CD4-positive, alpha-beta T cell (primary cell): ENCODE results near the gene FNDC3B. TPM values are rescaled to one million over a fixed set of nuclear protein-coding genes. Genes with fewer than 3 reads are reported as not detected.

ENCODE experiments used
- ATAC-seq: fragments of 200-7000 bp; cut with Tn5 transposase; one replicate; pipeline ENCODE4 v1.10.0; 2022; ENCODE audit warnings: mild to moderate bottlenecking; ENCODE audit not compliant: poor library complexity
- CTCF ChIA-PET: fragments of 350-600 bp; sonication (Branson Sonifier 250); formaldehyde crosslinking; loops from one replicate; lab custom pipeline; 2021; ENCODE audit warnings: antibody characterized with exemption, inconsistent platforms; lab: Charles Lee
- POLR2A ChIA-PET: fragments of 350-600 bp; sonication (Branson Sonifier 250); formaldehyde crosslinking; loops from one replicate; lab custom pipeline; 2021; ENCODE audit warnings: antibody characterized with exemption, inconsistent platforms; lab: Charles Lee
- DNase-seq, 14 experiments: peaks; one replicate each; pipeline ENCODE4 v3.0.0-alpha.2; 2013 to 2020; ENCODE audit warnings: mixed read lengths in 2 of 14
- H3K27ac ChIP-seq, 2 donors: one replicate each; pipeline versions ENCODE4 v1.5.1 to v1.7.0; 2013; ENCODE audit warnings: low read length in 2 of 2, low read depth in 1 of 2, mild to moderate bottlenecking in 1 of 2
- H3K27me3 ChIP-seq, 2 experiments: 1 replicate in 1 of 2; 2 replicates in 1 of 2; pipeline versions ENCODE4 v1.6.1 to v1.7.0; 2013; ENCODE audit warnings: low read length in 2 of 2, control low read depth in 1 of 2, mild to moderate bottlenecking in 1 of 2, moderate library complexity in 1 of 2; ENCODE audit not compliant: insufficient read depth in 2 of 2, control insufficient read depth in 1 of 2
- H3K36me3 ChIP-seq: one replicate; pipeline ENCODE4 v1.6.1; 2013; ENCODE audit warnings: low read length, control low read depth; ENCODE audit not compliant: insufficient read depth
- H3K4me1 ChIP-seq: one replicate; pipeline ENCODE4 v1.6.1; 2013; ENCODE audit warnings: low read length, control low read depth; ENCODE audit not compliant: insufficient read depth
- H3K4me3 ChIP-seq: one replicate; pipeline ENCODE4 v1.5.1; 2013; ENCODE audit warnings: mild to moderate bottlenecking, low read length, moderate library complexity
- H3K9me3 ChIP-seq, 2 experiments: 1 replicate in 1 of 2; 2 replicates in 1 of 2; pipeline versions ENCODE4 v1.6.1 to v1.7.0; 2013; ENCODE audit warnings: low read length in 2 of 2, mild to moderate bottlenecking in 2 of 2, control low read depth in 1 of 2, moderate library complexity in 1 of 2; ENCODE audit not compliant: control insufficient read depth in 1 of 2, insufficient read depth in 1 of 2
- H3K27ac Mint-ChIP-seq: one replicate; pipeline ENCODE4 v1.8.0; 2020; ENCODE audit warnings: mixed read lengths
- H3K27me3 Mint-ChIP-seq: one replicate; pipeline ENCODE4 v1.8.0; 2021; ENCODE audit warnings: mixed read lengths
- H3K36me3 Mint-ChIP-seq: one replicate; pipeline ENCODE4 v1.8.0; 2021; ENCODE audit warnings: low read depth, mixed read lengths
- H3K4me1 Mint-ChIP-seq: one replicate; pipeline ENCODE4 v1.8.0; 2021; ENCODE audit warnings: low read depth, mixed read lengths
- H3K4me3 Mint-ChIP-seq: one replicate; pipeline ENCODE4 v1.8.0; 2020; ENCODE audit warnings: mild to moderate bottlenecking, mixed read lengths
- H3K9me3 Mint-ChIP-seq: one replicate; pipeline ENCODE4 v1.8.0; 2020; ENCODE audit warnings: mixed read lengths
- intact Hi-C, 2 experiments: fragments of 100-400 bp; cut with DNase I in 1 of 2; cut with micrococcal nuclease in 1 of 2; formaldehyde crosslinking; loops; one replicate each; pipeline versions ENCODE4 v1.15.1 to v1.9.0; 2023 to 2025; cut with DNase I, micrococcal nuclease
- total RNA-seq, 174 experiments: library from RNA in 2 of 174; stranded (reverse) in 2 of 174; gene quantifications; one replicate each; pipeline ENCODE4 v1.2.3 and lab custom pipeline; 2021 to 2026
- TF ChIP-seq, protein P1 (sequence below): fragments of 200-600 bp; IDR thresholded peaks from one replicate; pipeline ENCODE4 v1.8.0; 2022; ENCODE audit warnings: antibody characterized with exemption, mild to moderate bottlenecking

The FNDC3B gene
- total RNA-seq, 2 experiments from 2014 or later, result 26.1 to 28.7 TPM

- CTCF ChIA-PET, result no interaction called here
- H3K27me3 ChIP-seq, result peaks cover 47 to 71% of the 10 kb centered on the region in 2 experiments
Measured at GRCh38 chr3:172448661-172449465, 409.5 kb downstream of the FNDC3B start.

DNA sequence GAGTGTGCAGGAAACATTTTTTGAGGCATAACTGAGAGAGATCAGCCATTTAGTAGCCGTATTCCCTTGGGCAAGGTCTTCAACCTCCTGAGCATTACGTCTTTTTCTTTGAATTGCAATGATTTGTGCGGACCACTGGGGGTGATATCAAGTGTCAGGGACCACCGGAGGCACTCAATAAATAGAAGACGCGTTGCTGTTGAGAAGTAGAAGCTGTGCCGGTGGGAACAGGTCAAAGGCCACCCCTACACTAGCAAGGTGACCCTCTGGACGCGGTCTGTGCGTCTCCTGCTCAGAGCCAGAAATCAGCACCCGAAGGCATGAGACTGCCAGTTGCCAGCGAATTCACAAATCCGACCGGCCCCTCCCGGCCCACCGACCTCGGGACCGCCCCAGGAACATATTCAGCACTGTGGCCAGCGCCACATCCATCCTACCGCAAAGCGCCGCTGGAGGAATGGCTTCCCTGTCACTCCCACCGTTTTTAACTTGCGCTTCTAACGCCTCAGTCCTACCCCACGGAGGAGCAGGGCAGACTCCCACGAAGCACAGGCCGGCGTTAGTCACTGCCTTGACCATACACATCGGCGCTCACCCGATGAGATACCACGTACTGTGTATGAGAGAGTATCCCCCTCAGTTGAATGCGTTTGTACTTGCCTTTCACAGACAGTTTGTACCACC lies 410.2 kb downstream of the FNDC3B start:
- Mint-ChIP-seq H3K4me3 (no peak overlapping the region), H3K27me3 (peaks cover 91% of the 10 kb centered on the region), H3K9me3 (no peaks in the 10 kb centered on the region), H3K27ac (no peak overlapping the region), H3K36me3 (no peaks in the 10 kb centered on the region), H3K4me1 (peaks cover 32% of the 10 kb centered on the region)
- Histone ChIP-seq H3K27me3 (peaks cover 47 to 71% of the 10 kb centered on the region in 2 experiments), H3K36me3 (no peaks in the 10 kb centered on the region), H3K27ac (no peak overlapping the region), H3K4me1 (peaks cover 25% of the 10 kb centered on the region), H3K4me3 (no peak overlapping the region), H3K9me3 (peaks cover 0 to 28% of the 10 kb centered on the region in 2 experiments)
- ATAC-seq, result no peak
- intact Hi-C loops, result no loop called here
- CTCF ChIA-PET, result no interaction called here
- DNase-seq, result peak in 2 of 14 experiments; percentile 22 to 24
- POLR2A ChIA-PET, result no interaction called here
- TF ChIP-seq, protein P1, sequence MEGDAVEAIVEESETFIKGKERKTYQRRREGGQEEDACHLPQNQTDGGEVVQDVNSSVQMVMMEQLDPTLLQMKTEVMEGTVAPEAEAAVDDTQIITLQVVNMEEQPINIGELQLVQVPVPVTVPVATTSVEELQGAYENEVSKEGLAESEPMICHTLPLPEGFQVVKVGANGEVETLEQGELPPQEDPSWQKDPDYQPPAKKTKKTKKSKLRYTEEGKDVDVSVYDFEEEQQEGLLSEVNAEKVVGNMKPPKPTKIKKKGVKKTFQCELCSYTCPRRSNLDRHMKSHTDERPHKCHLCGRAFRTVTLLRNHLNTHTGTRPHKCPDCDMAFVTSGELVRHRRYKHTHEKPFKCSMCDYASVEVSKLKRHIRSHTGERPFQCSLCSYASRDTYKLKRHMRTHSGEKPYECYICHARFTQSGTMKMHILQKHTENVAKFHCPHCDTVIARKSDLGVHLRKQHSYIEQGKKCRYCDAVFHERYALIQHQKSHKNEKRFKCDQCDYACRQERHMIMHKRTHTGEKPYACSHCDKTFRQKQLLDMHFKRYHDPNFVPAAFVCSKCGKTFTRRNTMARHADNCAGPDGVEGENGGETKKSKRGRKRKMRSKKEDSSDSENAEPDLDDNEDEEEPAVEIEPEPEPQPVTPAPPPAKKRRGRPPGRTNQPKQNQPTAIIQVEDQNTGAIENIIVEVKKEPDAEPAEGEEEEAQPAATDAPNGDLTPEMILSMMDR, result no peak

More at GRCh38 chr3:172448661-172449465, 409.5 kb downstream of the FNDC3B start:
- Histone ChIP-seq H3K36me3 (no peaks in the 10 kb centered on the region), H3K4me3 (no peak overlapping the region), H3K9me3 (peaks cover 0 to 28% of the 10 kb centered on the region in 2 experiments), H3K27ac (no peak overlapping the region), H3K4me1 (peaks cover 25% of the 10 kb centered on the region)
- H3K27me3 Mint-ChIP-seq, result peaks cover 86% of the 10 kb centered on the region
- H3K27ac Mint-ChIP-seq, result no peak overlapping the region
- intact Hi-C loops, result no loop called here
- H3K9me3 Mint-ChIP-seq, result no peaks in the 10 kb centered on the region
- DNase-seq (peak in 1 of 14 experiments; percentile 8), ATAC-seq (no peak)
- POLR2A ChIA-PET, result no interaction called here
- no peak overlapping the region for H3K4me3 Mint-ChIP-seq
- H3K36me3 Mint-ChIP-seq, result no peaks in the 10 kb centered on the region
- TF ChIP-seq, protein P1, result no peak
- H3K4me1 Mint-ChIP-seq, result peaks cover 32% of the 10 kb centered on the region

Other genes with a start within 250 kb of the FNDC3B start
- 1 to 10 TPM in 1 of 2 experiments, under 1 TPM in 1; 0.22 to 1.0 TPM for gene PLD1, start 229.1 kb upstream of the FNDC3B start, total RNA-seq
- not detected for gene TMEM212, start 196.2 kb upstream of the FNDC3B start, total RNA-seq